OCI-LY3 (cell line): ENCODE results near the gene MARCHF3.

ENCODE experiments used
- H2AFZ ChIP-seq: fragments of 200-600, 300-600 bp; shearing (Covaris generic); 2 replicates; pipeline ENCODE4 v1.6.0; 2014; ENCODE audit warnings: antibody characterized with exemption, low read depth, low read length
- H3K27ac ChIP-seq: fragments of 200-600, 300-600 bp; sonication (generic); 2 replicates; pipeline ENCODE4 v1.5.1; 2014; ENCODE audit warnings: mild to moderate bottlenecking, low read length, moderate library complexity, mixed read lengths
- H3K27me3 ChIP-seq: fragments of 200-600, 300-600 bp; sonication (generic); 2 replicates; pipeline ENCODE4 v1.6.1; 2014; ENCODE audit warnings: low read depth, low read length, mixed read lengths
- H3K36me3 ChIP-seq: fragments of 200-600, 300-600 bp; sonication (generic); replicated peaks from 2 replicates; pipeline ENCODE3; 2014; ENCODE audit warnings: low read depth, low read length, mixed read lengths
- H3K4me1 ChIP-seq: fragments of 300-600, 200-600 bp; sonication (generic); 2 replicates; pipeline ENCODE4 v1.6.1; 2014; ENCODE audit warnings: low read length, mixed read lengths
- H3K4me2 ChIP-seq: fragments of 200-600, 300-600 bp; sonication (generic); 2 replicates; pipeline ENCODE4 v1.6.1; 2014; ENCODE audit warnings: low read length, mixed read lengths
- H3K4me3 ChIP-seq: fragments of 300-600, 200-600 bp; sonication (generic); 2 replicates; pipeline ENCODE4 v1.5.1; 2014; ENCODE audit warnings: antibody characterized with exemption, mild to moderate bottlenecking, low read length, moderate library complexity
- H3K79me2 ChIP-seq: fragments of 300-600, 200-600 bp; shearing (Covaris generic); 2 replicates; pipeline ENCODE4 v1.6.1; 2014; ENCODE audit warnings: mild to moderate bottlenecking, low read length, mixed read lengths
- H3K9ac ChIP-seq: fragments of 300-600, 200-600 bp; shearing (Covaris generic); 2 replicates; pipeline ENCODE4 v1.6.0; 2014; ENCODE audit warnings: mild to moderate bottlenecking, low read length, moderate library complexity
- H3K9me3 ChIP-seq: fragments of 200-600, 300-600 bp; shearing (Covaris generic); 2 replicates; pipeline ENCODE4 v1.6.1; 2014; ENCODE audit warnings: low read length, mixed read lengths; ENCODE audit not compliant: insufficient read depth
- H4K20me1 ChIP-seq: fragments of 200-600, 300-600 bp; sonication (generic); 2 replicates; pipeline ENCODE4 v1.6.1; 2016; ENCODE audit warnings: low read length, mixed read lengths; ENCODE audit not compliant: insufficient read depth
- EZH2phosphoT487 ChIP-seq: fragments of 200-600 bp; shearing (Covaris generic); IDR thresholded peaks from 2 replicates; pipeline ENCODE4 v1.6.1; 2018; ENCODE audit warnings: antibody characterized with exemption, mixed run types, low read depth
- TF ChIP-seq, protein P1 (sequence below): fragments of 200-600, 300-600 bp; sonication (generic); IDR thresholded peaks from 2 replicates; pipeline ENCODE4 v1.5.1; 2014; ENCODE audit warnings: antibody characterized with exemption, low read length, low read depth

Gene MARCHF3

DNA sequence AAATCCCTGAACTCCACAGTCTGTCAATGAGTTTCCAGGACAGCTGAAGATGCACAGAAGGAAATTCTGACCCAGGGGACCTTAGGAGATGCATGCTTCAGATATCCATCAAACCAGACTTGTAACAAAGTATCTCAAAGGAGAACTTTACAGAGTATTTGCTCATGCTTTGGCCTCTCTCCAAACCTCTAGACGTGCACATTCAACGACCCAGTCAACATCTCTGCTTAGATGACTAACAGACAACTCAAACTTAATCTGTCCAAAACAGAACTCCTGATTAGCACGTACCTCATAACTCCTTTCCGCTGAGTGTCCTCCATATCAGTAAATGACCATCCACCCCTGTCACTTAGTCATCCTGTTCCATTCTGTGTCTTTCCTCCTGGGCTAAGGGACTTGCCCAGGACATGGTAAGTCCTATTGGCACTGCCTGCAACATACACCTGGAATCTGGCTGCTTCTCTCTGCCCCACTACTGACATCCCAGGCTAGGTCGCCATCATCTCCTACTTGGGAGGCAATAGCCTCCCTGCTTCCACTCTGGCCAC lies 146.0 kb downstream of the MARCHF3 start:
- Histone ChIP-seq H2AFZ (no peak overlapping the region), H3K4me1 (no peaks in the 10 kb centered on the region), H3K9me3 (no peaks in the 10 kb centered on the region), H3K27ac (no peak overlapping the region), H3K9ac (no peak overlapping the region), H3K79me2 (no peaks in the 10 kb centered on the region), H3K4me3 (no peak overlapping the region), H3K4me2 (no peak overlapping the region), H3K27me3 (no peaks in the 10 kb centered on the region), H3K36me3 (no peaks in the 10 kb centered on the region), H4K20me1 (no peaks in the 10 kb centered on the region)
- TF ChIP-seq EZH2phosphoT487: no peak
- TF ChIP-seq, protein P1, sequence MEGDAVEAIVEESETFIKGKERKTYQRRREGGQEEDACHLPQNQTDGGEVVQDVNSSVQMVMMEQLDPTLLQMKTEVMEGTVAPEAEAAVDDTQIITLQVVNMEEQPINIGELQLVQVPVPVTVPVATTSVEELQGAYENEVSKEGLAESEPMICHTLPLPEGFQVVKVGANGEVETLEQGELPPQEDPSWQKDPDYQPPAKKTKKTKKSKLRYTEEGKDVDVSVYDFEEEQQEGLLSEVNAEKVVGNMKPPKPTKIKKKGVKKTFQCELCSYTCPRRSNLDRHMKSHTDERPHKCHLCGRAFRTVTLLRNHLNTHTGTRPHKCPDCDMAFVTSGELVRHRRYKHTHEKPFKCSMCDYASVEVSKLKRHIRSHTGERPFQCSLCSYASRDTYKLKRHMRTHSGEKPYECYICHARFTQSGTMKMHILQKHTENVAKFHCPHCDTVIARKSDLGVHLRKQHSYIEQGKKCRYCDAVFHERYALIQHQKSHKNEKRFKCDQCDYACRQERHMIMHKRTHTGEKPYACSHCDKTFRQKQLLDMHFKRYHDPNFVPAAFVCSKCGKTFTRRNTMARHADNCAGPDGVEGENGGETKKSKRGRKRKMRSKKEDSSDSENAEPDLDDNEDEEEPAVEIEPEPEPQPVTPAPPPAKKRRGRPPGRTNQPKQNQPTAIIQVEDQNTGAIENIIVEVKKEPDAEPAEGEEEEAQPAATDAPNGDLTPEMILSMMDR: no peak

DNA sequence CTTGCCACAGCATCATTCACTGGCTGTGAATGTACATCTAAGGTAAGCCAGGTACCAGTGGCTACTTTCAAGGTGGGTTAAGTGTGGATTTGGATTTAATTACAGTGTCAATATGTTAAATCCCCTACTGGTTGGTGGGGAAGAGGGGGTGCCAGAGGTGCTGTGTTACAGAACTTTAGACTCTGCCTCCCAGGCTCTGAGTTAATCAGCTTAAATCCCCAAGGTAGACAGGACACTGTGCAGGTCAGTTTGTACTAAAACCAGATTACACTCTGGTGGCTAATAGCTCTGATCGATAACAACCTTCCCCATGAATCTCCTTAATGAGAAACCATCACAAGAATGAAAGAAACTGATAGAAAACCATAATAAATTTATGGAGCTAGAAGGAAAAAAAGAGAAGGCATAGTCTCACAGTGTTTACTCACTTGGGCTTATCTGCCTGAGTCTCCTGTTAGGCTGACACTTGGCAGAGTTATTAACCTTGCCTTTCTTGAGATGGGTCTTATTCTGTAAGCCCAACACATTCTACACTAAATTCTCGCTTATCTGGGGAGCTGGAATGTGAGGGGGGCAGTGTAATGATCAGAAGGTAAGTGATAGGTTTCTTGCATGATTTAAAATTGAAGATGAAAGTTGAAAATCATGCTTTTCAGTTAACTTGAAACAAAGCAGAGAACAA lies 146.7 kb downstream of the MARCHF3 start:
- Histone ChIP-seq H3K9ac (no peak overlapping the region), H2AFZ (no peak overlapping the region), H3K27me3 (no peaks in the 10 kb centered on the region), H3K9me3 (no peaks in the 10 kb centered on the region), H3K27ac (no peak overlapping the region), H3K4me1 (no peaks in the 10 kb centered on the region), H3K4me3 (no peak overlapping the region), H3K36me3 (no peaks in the 10 kb centered on the region), H3K79me2 (no peaks in the 10 kb centered on the region), H3K4me2 (no peak overlapping the region), H4K20me1 (no peaks in the 10 kb centered on the region)
- TF ChIP-seq EZH2phosphoT487: no peak
- TF ChIP-seq, protein P1: no peak

DNA sequence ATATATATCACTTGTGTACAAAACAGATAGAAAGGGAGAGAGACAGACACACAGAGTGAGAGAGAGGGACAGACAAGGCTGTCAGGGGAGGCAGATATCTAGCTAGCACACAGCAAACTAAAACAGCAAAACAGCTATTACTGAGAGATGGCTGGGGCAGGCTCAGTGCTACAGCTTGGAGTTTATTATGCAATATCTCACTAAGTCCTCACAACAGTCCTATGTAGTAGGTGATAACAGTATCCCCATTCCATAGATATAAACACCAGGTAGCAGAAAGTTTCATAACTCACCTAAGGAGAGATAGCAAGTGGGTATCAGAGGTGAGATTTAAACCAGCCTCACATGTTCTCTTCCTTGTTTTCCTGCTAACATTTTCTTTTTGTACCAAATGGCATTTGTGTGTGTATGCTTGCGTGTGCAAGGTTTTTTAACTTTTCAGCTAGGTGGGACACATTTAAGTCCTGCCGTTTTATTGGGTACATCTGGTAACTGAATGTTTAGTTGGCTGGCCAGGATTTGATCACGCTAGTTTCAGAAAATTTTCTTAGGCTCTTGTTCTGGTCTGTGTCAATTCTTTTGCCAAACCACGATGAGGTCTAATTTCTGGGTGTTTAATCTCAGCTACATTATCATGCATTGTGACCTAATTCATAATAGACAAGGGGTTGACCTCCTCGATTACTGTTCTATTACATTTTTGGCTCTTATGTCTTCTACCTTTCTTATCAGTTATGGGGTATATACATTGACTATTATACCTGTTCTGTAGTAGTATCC lies 148.3 kb downstream of the MARCHF3 start:
- Histone ChIP-seq H3K4me3 (no peak overlapping the region), H3K36me3 (no peaks in the 10 kb centered on the region), H3K79me2 (no peaks in the 10 kb centered on the region), H4K20me1 (no peaks in the 10 kb centered on the region), H3K27ac (no peak overlapping the region), H3K9me3 (no peaks in the 10 kb centered on the region), H2AFZ (no peak overlapping the region), H3K4me2 (no peak overlapping the region), H3K4me1 (no peaks in the 10 kb centered on the region), H3K27me3 (no peaks in the 10 kb centered on the region), H3K9ac (no peak overlapping the region)
- TF ChIP-seq, protein P1: no peak
- no peak for TF ChIP-seq EZH2phosphoT487

DNA sequence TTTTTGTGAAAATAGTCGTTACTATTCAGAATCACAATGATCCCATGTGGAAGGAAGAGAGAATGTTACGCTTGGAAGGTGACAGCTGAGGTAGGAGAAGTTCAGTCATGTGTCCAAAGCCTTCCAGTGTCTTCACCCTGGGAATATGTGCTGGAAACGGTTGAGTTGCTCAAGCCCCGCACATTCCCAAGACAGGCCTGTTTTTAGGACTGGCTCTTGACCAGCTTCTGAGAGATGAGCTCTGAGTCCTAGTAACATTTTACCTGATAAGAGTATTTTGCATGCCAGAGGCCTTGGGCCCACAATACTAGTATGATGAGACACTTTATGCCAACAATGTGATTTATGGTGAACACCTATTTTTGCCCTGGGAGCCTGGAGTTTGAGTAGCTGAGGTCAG lies 151.7 kb downstream of the MARCHF3 start:
- Histone ChIP-seq H3K9me3 (no peaks in the 10 kb centered on the region), H3K4me3 (no peak overlapping the region), H4K20me1 (no peaks in the 10 kb centered on the region), H3K9ac (no peak overlapping the region), H2AFZ (no peak overlapping the region), H3K4me2 (no peak overlapping the region), H3K36me3 (no peaks in the 10 kb centered on the region), H3K27me3 (no peaks in the 10 kb centered on the region), H3K79me2 (no peaks in the 10 kb centered on the region), H3K27ac (no peak overlapping the region), H3K4me1 (no peaks in the 10 kb centered on the region)
- TF ChIP-seq, protein P1: no peak
- TF ChIP-seq EZH2phosphoT487: no peak
